HepG2 (cell line): ENCODE results near the gene CD7. TPM values are rescaled to one million over a fixed set of nuclear protein-coding genes. Genes with fewer than 3 reads are reported as not detected.
A peak's percentile ranks its signal among the peaks of the same experiment; 100 is the strongest.

Source experiments
- ARNT2 ChIP-seq: sonication (generic); formaldehyde crosslinking; IDR thresholded peaks from 2 replicates; pipeline ENCODE4 v1.8.0; 2022; ENCODE audit warnings: mild to moderate bottlenecking, low read depth, missing genetic modification reagents, moderate library complexity
- CEBPB ChIP-seq: IDR thresholded peaks from 2 replicates; pipeline ENCODE4 v1.6.1; 2011; ENCODE audit warnings: low read depth, low read length, improper control_type of control experiment, borderline replicate concordance
- CENPT ChIP-seq: sonication (generic); formaldehyde crosslinking; IDR thresholded peaks from 2 replicates; pipeline ENCODE4 v1.8.0; 2022; ENCODE audit warnings: low read depth, mild to moderate bottlenecking, moderate library complexity, missing genetic modification reagents
- GTF3A ChIP-seq: sonication (generic); formaldehyde crosslinking; conservative IDR thresholded peaks from 2 replicates; pipeline ENCODE4 v1.4.0; 2020; ENCODE audit warnings: mild to moderate bottlenecking, missing genetic modification reagents
- KMT2B ChIP-seq: IDR thresholded peaks from 2 replicates; pipeline ENCODE4 v1.6.1; 2016; ENCODE audit warnings: missing genetic modification reagents, missing compliant biosample characterization
- MTA1 ChIP-seq: sonication (generic); formaldehyde crosslinking; IDR thresholded peaks from 2 replicates; pipeline ENCODE4 v1.4.0; 2020; ENCODE audit warnings: missing genetic modification reagents, mild to moderate bottlenecking, borderline replicate concordance
- PAF1 ChIP-seq: IDR thresholded peaks from 2 replicates; pipeline ENCODE4 v1.6.1; 2016; ENCODE audit warnings: missing genetic modification reagents, missing compliant biosample characterization
- POLR2G ChIP-seq: fragments of 200-400 bp; formaldehyde crosslinking; IDR thresholded peaks from 2 replicates; pipeline ENCODE4 v1.6.1; 2018; ENCODE audit warnings: mild to moderate bottlenecking, low read depth, low read length, moderate library complexity
- RFX1 ChIP-seq: fragments of 450-650 bp; IDR thresholded peaks from 2 replicates; pipeline ENCODE4 v1.6.1; 2017
- SALL1 ChIP-seq: sonication (generic); formaldehyde crosslinking; IDR thresholded peaks from 2 replicates; pipeline ENCODE4 v1.8.0; 2022; ENCODE audit warnings: mild to moderate bottlenecking, missing genetic modification reagents
- SALL2 ChIP-seq: sonication (generic); formaldehyde crosslinking; IDR thresholded peaks from 2 replicates; pipeline ENCODE4 v1.8.1; 2023; ENCODE audit warnings: mild to moderate bottlenecking, missing genetic modification reagents, inconsistent platforms
- SIN3A ChIP-seq: IDR thresholded peaks from 2 replicates; pipeline ENCODE4 v1.6.1; 2011; ENCODE audit warnings: low read depth, mild to moderate bottlenecking, control low read depth, low read length, borderline replicate concordance
- SIX4 ChIP-seq: sonication (generic); formaldehyde crosslinking; IDR thresholded peaks from 2 replicates; pipeline ENCODE4 v1.4.0; 2020; ENCODE audit warnings: missing genetic modification reagents
- SP1 ChIP-seq, 2 experiments: fragments of 450-650 bp in 1 of 2; sonication (generic) in 1 of 2; formaldehyde crosslinking in 1 of 2; IDR thresholded peaks; 2 replicates each; pipeline versions ENCODE4 v1.4.0 to v1.6.1; 2016 to 2020; ENCODE audit warnings: missing genetic modification reagents in 1 of 2
- TOE1 ChIP-seq: sonication (generic); formaldehyde crosslinking; IDR thresholded peaks from 2 replicates; pipeline ENCODE4 v1.4.0; 2020; ENCODE audit warnings: mild to moderate bottlenecking, missing genetic modification reagents
- ZNF546 ChIP-seq: sonication (generic); formaldehyde crosslinking; conservative IDR thresholded peaks from 2 replicates; pipeline ENCODE4 v1.8.1; 2023; ENCODE audit warnings: mild to moderate bottlenecking, missing genetic modification reagents
- ZNF616 ChIP-seq: sonication (generic); formaldehyde crosslinking; IDR thresholded peaks from 2 replicates; pipeline ENCODE4 v1.5.0; 2020; ENCODE audit warnings: low read depth, mild to moderate bottlenecking, missing genetic modification reagents
- ZNF749 ChIP-seq: sonication (generic); formaldehyde crosslinking; IDR thresholded peaks from 2 replicates; pipeline ENCODE4 v1.8.0; 2022; ENCODE audit warnings: mild to moderate bottlenecking, missing genetic modification reagents, moderate library complexity, borderline replicate concordance
- ZNF768 ChIP-seq: sonication (generic); formaldehyde crosslinking; IDR thresholded peaks from 2 replicates; pipeline ENCODE4 v1.4.0; 2020; ENCODE audit warnings: missing genetic modification reagents
- polyA plus RNA-seq, 8 experiments: library from polyadenylated mRNA; depleted of rRNA in 3 of 8; stranded (reverse) in 7 of 8; unstranded in 1 of 8; fragments of >200 nt; fragmentation: Illumina TruSeq in 4 of 8; extraction: Trizol in 4 of 8; gene quantifications; 2 replicates each; pipeline versions ENCODE4 v1.2.1 to v1.2.3, GENCODE V29; 2011 to 2016; ENCODE audit warnings: low read depth in 4 of 8, missing spikeins in 1 of 8, mixed read lengths in 1 of 8; ENCODE audit not compliant: insufficient read depth in 1 of 8
- total RNA-seq, 5 experiments: library from RNA; depleted of rRNA; stranded (reverse); fragments of >200 nt; fragmentation: Illumina TruSeq; extraction: Trizol; gene quantifications; 2 replicates each; pipeline ENCODE4 v1.2.3, GENCODE V29; 2016; ENCODE audit warnings: low read depth in 1 of 5
- TF ChIP-seq, protein P1 (sequence below): sonication (generic); formaldehyde crosslinking; IDR thresholded peaks from 2 replicates; pipeline ENCODE4 v1.5.1; 2020; ENCODE audit warnings: mild to moderate bottlenecking, missing genetic modification reagents, borderline replicate concordance
- TF ChIP-seq, protein P2 (sequence below): fragments of 450-650 bp; IDR thresholded peaks from 2 replicates; pipeline ENCODE4 v1.6.1; 2017; ENCODE audit warnings: mild to moderate bottlenecking
- TF ChIP-seq, protein P3 (sequence below): sonication (generic); formaldehyde crosslinking; IDR thresholded peaks from 2 replicates; pipeline ENCODE4 v1.8.0; 2022; ENCODE audit warnings: mild to moderate bottlenecking, missing genetic modification reagents, moderate library complexity
- TF ChIP-seq, protein P4 (sequence below): sonication (generic); formaldehyde crosslinking; IDR thresholded peaks from 2 replicates; pipeline ENCODE4 v1.5.0; 2020; ENCODE audit warnings: mild to moderate bottlenecking, missing genetic modification reagents, moderate library complexity
- TF ChIP-seq, protein P5 (sequence below): sonication (generic); formaldehyde crosslinking; IDR thresholded peaks from 2 replicates; pipeline ENCODE4 v1.8.1; 2023; ENCODE audit warnings: mild to moderate bottlenecking, missing genetic modification reagents, borderline replicate concordance

The CD7 gene
- total and polyA plus RNA-seq, 2 of the 13 experiments (the other 11 are each of a cell fraction or from before 2014, with no cell fraction given) = 67.6 to 76.4 TPM

DNA sequence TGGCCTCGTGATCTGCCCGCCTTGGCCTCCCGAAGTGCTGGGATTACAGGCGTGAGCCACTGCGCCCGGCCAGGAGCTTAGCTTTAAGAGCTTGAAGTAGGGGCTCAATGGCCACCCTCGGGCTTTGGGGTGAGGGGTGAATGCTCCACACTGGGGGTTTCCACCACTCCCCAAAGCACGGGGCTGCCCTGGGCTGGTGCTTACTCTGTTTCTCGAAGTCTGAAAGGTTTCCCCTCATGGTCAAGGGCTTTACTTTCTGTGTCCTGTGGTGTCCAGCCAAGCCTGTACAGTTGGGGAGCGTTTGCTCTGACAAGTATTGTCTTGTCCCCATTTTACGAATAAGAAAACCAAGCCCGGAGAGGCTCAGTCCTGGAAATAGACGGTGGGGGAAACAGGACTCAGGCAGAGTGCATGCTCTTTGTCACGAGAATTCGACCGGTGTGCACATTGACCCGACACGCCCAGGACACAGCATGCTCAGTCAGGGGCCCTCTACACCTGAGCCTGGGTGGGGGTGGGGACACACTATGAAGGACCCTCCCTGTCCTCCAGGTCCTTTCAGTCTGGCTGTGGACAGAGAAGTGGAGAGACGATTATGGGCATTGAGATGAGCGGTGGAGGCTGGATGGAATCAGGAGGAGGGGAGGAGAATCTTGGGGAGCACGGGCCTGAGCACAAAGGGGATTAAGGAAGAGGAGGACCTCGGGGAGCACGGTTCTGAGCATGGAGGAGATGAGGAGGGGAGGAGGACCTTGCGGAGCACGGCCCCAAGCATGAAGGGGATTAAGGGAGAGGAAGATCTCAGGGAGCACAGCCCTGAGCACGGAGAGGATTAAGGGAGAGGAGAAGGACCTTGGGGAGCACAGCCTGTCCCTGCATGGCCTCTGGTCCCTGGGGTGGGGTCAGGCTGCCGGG, 7.5 kb downstream of the CD7 start (continued):
- TF ChIP-seq, protein P1, sequence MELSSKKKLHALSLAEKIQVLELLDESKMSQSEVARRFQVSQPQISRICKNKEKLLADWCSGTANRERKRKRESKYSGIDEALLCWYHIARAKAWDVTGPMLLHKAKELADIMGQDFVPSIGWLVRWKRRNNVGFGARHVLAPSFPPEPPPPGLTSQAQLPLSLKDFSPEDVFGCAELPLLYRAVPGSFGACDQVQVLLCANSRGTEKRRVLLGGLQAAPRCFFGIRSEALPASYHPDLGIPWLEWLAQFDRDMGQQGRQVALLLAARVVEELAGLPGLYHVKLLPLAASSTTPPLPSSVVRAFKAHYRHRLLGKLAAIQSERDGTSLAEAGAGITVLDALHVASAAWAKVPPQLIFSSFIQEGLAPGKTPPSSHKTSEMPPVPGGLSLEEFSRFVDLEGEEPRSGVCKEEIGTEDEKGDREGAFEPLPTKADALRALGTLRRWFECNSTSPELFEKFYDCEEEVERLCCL (CRISPR knock-in tag) = peak; percentile 86; the same call in 1 of the 2 replicates
- TF ChIP-seq CENPT (CRISPR knock-in tag) = no peak
- TF ChIP-seq ARNT2 = no peak
- TF ChIP-seq MTA1 = peak; percentile 57; the same call in 1 of the 2 replicates
- TF ChIP-seq, protein P2, sequence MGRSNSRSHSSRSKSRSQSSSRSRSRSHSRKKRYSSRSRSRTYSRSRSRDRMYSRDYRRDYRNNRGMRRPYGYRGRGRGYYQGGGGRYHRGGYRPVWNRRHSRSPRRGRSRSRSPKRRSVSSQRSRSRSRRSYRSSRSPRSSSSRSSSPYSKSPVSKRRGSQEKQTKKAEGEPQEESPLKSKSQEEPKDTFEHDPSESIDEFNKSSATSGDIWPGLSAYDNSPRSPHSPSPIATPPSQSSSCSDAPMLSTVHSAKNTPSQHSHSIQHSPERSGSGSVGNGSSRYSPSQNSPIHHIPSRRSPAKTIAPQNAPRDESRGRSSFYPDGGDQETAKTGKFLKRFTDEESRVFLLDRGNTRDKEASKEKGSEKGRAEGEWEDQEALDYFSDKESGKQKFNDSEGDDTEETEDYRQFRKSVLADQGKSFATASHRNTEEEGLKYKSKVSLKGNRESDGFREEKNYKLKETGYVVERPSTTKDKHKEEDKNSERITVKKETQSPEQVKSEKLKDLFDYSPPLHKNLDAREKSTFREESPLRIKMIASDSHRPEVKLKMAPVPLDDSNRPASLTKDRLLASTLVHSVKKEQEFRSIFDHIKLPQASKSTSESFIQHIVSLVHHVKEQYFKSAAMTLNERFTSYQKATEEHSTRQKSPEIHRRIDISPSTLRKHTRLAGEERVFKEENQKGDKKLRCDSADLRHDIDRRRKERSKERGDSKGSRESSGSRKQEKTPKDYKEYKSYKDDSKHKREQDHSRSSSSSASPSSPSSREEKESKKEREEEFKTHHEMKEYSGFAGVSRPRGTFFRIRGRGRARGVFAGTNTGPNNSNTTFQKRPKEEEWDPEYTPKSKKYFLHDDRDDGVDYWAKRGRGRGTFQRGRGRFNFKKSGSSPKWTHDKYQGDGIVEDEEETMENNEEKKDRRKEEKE = no peak
- TF ChIP-seq KMT2B (CRISPR knock-in tag) = no peak
- TF ChIP-seq ZNF546 (CRISPR knock-in tag) = no peak
- TF ChIP-seq ZNF768 (CRISPR knock-in tag) = no peak
- TF ChIP-seq SIX4 (CRISPR knock-in tag) = no peak
- TF ChIP-seq, protein P3, sequence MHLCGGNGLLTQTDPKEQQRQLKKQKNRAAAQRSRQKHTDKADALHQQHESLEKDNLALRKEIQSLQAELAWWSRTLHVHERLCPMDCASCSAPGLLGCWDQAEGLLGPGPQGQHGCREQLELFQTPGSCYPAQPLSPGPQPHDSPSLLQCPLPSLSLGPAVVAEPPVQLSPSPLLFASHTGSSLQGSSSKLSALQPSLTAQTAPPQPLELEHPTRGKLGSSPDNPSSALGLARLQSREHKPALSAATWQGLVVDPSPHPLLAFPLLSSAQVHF (CRISPR knock-in tag) = no peak
- no peak for TF ChIP-seq TOE1
- TF ChIP-seq SIN3A = no peak
- no peak for TF ChIP-seq ZNF616 (CRISPR knock-in tag)
- TF ChIP-seq, protein P4, sequence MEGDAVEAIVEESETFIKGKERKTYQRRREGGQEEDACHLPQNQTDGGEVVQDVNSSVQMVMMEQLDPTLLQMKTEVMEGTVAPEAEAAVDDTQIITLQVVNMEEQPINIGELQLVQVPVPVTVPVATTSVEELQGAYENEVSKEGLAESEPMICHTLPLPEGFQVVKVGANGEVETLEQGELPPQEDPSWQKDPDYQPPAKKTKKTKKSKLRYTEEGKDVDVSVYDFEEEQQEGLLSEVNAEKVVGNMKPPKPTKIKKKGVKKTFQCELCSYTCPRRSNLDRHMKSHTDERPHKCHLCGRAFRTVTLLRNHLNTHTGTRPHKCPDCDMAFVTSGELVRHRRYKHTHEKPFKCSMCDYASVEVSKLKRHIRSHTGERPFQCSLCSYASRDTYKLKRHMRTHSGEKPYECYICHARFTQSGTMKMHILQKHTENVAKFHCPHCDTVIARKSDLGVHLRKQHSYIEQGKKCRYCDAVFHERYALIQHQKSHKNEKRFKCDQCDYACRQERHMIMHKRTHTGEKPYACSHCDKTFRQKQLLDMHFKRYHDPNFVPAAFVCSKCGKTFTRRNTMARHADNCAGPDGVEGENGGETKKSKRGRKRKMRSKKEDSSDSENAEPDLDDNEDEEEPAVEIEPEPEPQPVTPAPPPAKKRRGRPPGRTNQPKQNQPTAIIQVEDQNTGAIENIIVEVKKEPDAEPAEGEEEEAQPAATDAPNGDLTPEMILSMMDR (CRISPR knock-in tag) = no peak
- TF ChIP-seq, protein P5, sequence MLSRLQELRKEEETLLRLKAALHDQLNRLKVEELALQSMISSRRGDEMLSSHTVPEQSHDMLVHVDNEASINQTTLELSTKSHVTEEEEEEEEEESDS (CRISPR knock-in tag) = no peak
- peak; percentile 76 for TF ChIP-seq SALL1 (CRISPR knock-in tag)
- TF ChIP-seq ZNF749 (CRISPR knock-in tag) = no peak
- TF ChIP-seq GTF3A (CRISPR knock-in tag) = no peak
- TF ChIP-seq CEBPB = no peak
- no peak for TF ChIP-seq PAF1 (CRISPR knock-in tag)
- TF ChIP-seq SALL2 (CRISPR knock-in tag) = no peak
- no peak for TF ChIP-seq SP1 (IDR thresholded peaks at IDR 0.05)
- no peak for TF ChIP-seq SP1 (CRISPR knock-in tag; IDR thresholded peaks at IDR 0.05)
- no peak for TF ChIP-seq POLR2G
- TF ChIP-seq RFX1 = no peak
